A673 (cell line): ENCODE measurements around the gene HTR6. TPM values are rescaled to one million over a fixed set of nuclear protein-coding genes. Genes with fewer than 3 reads are reported as not detected.

ENCODE experiments used
- BruUV-seq: library from RNA; stranded (reverse); fragments of 400-500 nt; replicated peaks from 2 replicates; lab custom pipeline; 2021; lab: Mats Ljungman, UMichigan
- CTCF ChIA-PET: fragments of 300-600 bp; sonication (Branson Sonifier 250); formaldehyde crosslinking; loops from one replicate; lab custom pipeline; 2022; ENCODE audit warnings: antibody characterized with exemption; lab: Charles Lee
- POLR2A ChIA-PET: fragments of 300-600 bp; sonication (Branson Sonifier 250); formaldehyde crosslinking; loops from one replicate; lab custom pipeline; 2022; ENCODE audit warnings: antibody characterized with exemption; ENCODE audit not compliant: low non-redundant PET; lab: Charles Lee
- DNase-seq: peaks from one replicate; pipeline ENCODE4 v3.0.0-alpha.2; 2015; ENCODE audit warnings: low spot score
- H3K27ac ChIP-seq: fragments of 200-600 bp; sonication (generic); 2 replicates; pipeline ENCODE4 v1.5.1; 2016; ENCODE audit warnings: mixed run types, low read depth, mild to moderate bottlenecking, mixed read lengths, antibody characterized with exemption, low read length; ENCODE audit not compliant: poor library complexity, severe bottlenecking
- H3K27me3 ChIP-seq: fragments of 200-600 bp; sonication (generic); replicated peaks from 2 replicates; pipeline ENCODE4 v1.6.1; 2017; ENCODE audit warnings: mixed run types, low read depth, mild to moderate bottlenecking, mixed read lengths, antibody characterized with exemption, low read length; ENCODE audit not compliant: insufficient read depth, poor library complexity
- H3K36me3 ChIP-seq: fragments of 200-600 bp; sonication (generic); 2 replicates; pipeline ENCODE4 v1.6.1; 2016; ENCODE audit warnings: mixed run types, mild to moderate bottlenecking, mixed read lengths, antibody characterized with exemption, low read length; ENCODE audit not compliant: insufficient read depth, poor library complexity, severe bottlenecking
- H3K4me1 ChIP-seq: fragments of 200-600 bp; sonication (generic); 2 replicates; pipeline ENCODE4 v1.6.1; 2017; ENCODE audit warnings: mixed run types, mild to moderate bottlenecking, mixed read lengths, antibody characterized with exemption, low read length; ENCODE audit not compliant: insufficient read depth, poor library complexity, severe bottlenecking
- H3K4me3 ChIP-seq: fragments of 200-600 bp; sonication (generic); 2 replicates; pipeline ENCODE4 v1.5.1; 2016; ENCODE audit warnings: low read depth, mixed run types, mild to moderate bottlenecking, mixed read lengths, low read length; ENCODE audit not compliant: poor library complexity, severe bottlenecking
- H3K9me3 ChIP-seq: fragments of 200-600 bp; sonication (generic); 2 replicates; pipeline ENCODE4 v1.6.1; 2016; ENCODE audit warnings: mixed run types, low read depth, mild to moderate bottlenecking, mixed read lengths, antibody characterized with exemption, low read length; ENCODE audit not compliant: poor library complexity, severe bottlenecking
- EZH2 ChIP-seq: fragments of 200-600 bp; sonication (generic); IDR thresholded peaks from 2 replicates; pipeline ENCODE4 v1.6.1; 2017; ENCODE audit warnings: borderline replicate concordance, low read depth, mild to moderate bottlenecking, mixed read lengths, antibody characterized with exemption, low read length; ENCODE audit not compliant: poor library complexity, severe bottlenecking
- intact Hi-C: fragments of 100-400 bp; cut with micrococcal nuclease; formaldehyde crosslinking; loops from one replicate; pipeline ENCODE4 v1.10.0; 2022; ENCODE audit not compliant: unreplicated experiment
- total RNA-seq: library from RNA; stranded (reverse); gene quantifications from 2 replicates; pipeline ENCODE4 v1.2.3, GENCODE V29; 2021
- TF ChIP-seq, protein P1 (sequence below): fragments of 300-800, 200-600 bp; sonication (generic); conservative IDR thresholded peaks from 2 replicates; pipeline ENCODE4 v1.5.1; 2017; ENCODE audit warnings: low read depth, mild to moderate bottlenecking, antibody characterized with exemption, low read length, moderate library complexity, mixed read lengths

Gene HTR6
- total RNA-seq, 1 experiment from 2014 or later, result not detected

DNA sequence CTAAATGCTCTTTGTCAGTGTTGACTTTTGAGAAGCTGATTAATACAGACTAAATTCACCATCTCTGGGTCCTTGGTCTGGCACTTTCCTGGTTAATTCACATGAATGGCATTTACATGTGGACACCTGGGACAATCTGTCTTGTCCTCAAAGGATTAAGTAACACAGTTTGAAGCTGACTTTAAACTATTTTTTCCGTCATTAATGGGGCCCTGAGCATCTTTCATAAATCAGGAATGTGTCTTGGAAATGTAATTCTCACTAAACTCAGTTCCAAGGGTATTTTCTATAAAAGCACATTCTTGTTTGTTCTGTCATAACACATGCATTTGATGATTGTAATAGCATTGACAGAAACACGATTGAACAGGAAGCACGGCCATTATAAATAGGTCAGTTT lies 47.3 kb upstream of the HTR6 start:
- no peaks in the 10 kb centered on the region for H3K4me1 ChIP-seq
- ChIA-PET CTCF (no interaction called here), POLR2A (no interaction called here)
- DNase-seq, result no peak
- no peaks in the 10 kb centered on the region for H3K9me3 ChIP-seq
- no peak overlapping the region for H3K4me3 ChIP-seq
- intact Hi-C loops, result no loop called here
- no peak overlapping the region for H3K27ac ChIP-seq
- TF ChIP-seq EZH2, result no peak
- TF ChIP-seq, protein P1, sequence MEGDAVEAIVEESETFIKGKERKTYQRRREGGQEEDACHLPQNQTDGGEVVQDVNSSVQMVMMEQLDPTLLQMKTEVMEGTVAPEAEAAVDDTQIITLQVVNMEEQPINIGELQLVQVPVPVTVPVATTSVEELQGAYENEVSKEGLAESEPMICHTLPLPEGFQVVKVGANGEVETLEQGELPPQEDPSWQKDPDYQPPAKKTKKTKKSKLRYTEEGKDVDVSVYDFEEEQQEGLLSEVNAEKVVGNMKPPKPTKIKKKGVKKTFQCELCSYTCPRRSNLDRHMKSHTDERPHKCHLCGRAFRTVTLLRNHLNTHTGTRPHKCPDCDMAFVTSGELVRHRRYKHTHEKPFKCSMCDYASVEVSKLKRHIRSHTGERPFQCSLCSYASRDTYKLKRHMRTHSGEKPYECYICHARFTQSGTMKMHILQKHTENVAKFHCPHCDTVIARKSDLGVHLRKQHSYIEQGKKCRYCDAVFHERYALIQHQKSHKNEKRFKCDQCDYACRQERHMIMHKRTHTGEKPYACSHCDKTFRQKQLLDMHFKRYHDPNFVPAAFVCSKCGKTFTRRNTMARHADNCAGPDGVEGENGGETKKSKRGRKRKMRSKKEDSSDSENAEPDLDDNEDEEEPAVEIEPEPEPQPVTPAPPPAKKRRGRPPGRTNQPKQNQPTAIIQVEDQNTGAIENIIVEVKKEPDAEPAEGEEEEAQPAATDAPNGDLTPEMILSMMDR, result no peak
- H3K36me3 ChIP-seq, result peaks cover 5% of the 10 kb centered on the region
- no peaks in the 10 kb centered on the region for H3K27me3 ChIP-seq
- BruUV-seq, result no TSS peak

DNA sequence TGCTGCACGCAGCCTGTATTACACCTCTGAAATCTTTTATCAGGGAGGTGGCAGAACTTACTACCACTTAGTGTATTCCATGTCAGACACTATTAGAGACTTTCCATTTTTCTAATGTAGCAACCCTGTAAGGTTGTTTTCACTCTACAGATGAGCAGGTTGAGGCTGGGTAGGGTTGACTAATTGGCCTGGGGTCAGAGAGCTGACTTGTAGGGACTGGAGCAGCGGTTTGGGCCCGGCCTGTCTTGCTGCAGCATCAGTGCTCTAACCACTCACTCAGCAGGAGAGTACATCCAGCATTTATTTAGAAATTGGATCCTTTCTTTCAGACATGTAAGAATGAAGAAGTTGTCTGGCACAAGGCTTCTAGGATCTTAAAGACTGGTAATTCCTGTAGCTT lies 46.2 kb upstream of the HTR6 start:
- Histone ChIP-seq H3K27ac (no peak overlapping the region), H3K27me3 (no peaks in the 10 kb centered on the region), H3K36me3 (peaks cover 10% of the 10 kb centered on the region), H3K4me3 (no peak overlapping the region), H3K4me1 (no peaks in the 10 kb centered on the region), H3K9me3 (no peaks in the 10 kb centered on the region)
- no TSS peak for BruUV-seq
- no peak for DNase-seq
- TF ChIP-seq, protein P1, result no peak
- no peak for TF ChIP-seq EZH2
- ChIA-PET CTCF (no interaction called here), POLR2A (no interaction called here)
- intact Hi-C loops, result no loop called here

DNA sequence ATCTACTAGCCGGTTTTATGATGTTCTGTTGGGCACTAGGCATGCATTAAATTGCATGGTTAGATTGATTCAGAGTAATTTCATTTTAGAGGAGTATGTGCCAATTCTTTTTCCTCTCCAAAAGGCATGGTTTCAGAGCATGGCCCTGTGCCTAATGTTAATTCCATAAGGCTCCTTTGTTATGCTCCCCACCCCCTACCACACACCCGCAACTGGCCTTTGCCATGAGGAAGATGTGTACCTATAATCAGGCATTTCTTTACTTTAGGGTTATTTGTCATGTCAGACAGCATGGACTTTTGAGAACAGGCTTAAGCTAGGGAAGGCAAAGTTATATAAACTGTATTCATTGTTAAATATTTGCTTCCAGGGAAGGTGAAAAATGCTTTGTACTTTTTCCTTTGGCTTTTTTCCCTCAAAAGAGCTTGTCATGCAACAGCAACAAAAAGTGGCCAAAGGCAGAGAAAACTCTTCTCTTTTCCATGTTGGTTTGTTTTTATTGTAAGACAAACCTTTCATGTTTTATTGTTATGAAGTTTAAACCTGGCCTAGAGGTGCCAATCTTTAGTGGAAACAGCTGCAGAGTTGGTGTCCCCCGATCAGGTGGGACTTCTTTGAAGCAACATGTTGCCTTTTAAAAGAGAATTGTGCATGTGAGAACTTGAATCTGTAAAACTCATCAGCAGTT lies 44.8 kb upstream of the HTR6 start:
- Histone ChIP-seq H3K27me3 (no peaks in the 10 kb centered on the region), H3K36me3 (peaks cover 12% of the 10 kb centered on the region), H3K27ac (no peak overlapping the region), H3K9me3 (no peaks in the 10 kb centered on the region), H3K4me1 (no peaks in the 10 kb centered on the region), H3K4me3 (no peak overlapping the region)
- BruUV-seq, result no TSS peak
- intact Hi-C loops, result no loop called here
- ChIA-PET CTCF (no interaction called here), POLR2A (no interaction called here)
- DNase-seq, result no peak
- TF ChIP-seq, protein P1, result no peak
- no peak for TF ChIP-seq EZH2
